ENCODE results near the gene BICD2.

DNA sequence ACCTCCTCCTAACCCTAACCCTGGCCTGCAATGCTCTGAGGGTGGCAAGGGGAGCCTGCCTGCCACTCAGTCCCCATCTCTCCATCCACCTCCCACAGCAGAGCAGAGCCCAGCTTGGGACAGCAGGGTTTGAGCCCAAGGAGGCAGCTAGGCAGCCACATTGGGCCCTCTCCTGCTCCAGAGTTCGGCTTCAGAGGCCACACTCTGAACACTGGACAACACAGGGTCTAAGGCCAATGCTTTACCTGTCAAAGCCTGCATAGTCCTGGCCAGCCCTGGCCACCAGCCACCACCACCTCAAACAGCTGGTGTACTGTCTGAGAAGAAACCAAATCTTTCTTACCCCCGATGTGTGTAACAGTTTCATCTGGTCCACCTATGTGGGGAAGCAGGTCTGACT, 5.2 kb downstream of the BICD2 start:
- TF ChIP-seq, protein P1, sequence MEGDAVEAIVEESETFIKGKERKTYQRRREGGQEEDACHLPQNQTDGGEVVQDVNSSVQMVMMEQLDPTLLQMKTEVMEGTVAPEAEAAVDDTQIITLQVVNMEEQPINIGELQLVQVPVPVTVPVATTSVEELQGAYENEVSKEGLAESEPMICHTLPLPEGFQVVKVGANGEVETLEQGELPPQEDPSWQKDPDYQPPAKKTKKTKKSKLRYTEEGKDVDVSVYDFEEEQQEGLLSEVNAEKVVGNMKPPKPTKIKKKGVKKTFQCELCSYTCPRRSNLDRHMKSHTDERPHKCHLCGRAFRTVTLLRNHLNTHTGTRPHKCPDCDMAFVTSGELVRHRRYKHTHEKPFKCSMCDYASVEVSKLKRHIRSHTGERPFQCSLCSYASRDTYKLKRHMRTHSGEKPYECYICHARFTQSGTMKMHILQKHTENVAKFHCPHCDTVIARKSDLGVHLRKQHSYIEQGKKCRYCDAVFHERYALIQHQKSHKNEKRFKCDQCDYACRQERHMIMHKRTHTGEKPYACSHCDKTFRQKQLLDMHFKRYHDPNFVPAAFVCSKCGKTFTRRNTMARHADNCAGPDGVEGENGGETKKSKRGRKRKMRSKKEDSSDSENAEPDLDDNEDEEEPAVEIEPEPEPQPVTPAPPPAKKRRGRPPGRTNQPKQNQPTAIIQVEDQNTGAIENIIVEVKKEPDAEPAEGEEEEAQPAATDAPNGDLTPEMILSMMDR (IDR thresholded peaks at IDR 0.05) = no peak
- TF ChIP-seq POLR2A (IDR thresholded peaks at IDR 0.05) = no peak
